Measurements from ENCODE around the gene TAF1B.

TAF1B gene

DNA sequence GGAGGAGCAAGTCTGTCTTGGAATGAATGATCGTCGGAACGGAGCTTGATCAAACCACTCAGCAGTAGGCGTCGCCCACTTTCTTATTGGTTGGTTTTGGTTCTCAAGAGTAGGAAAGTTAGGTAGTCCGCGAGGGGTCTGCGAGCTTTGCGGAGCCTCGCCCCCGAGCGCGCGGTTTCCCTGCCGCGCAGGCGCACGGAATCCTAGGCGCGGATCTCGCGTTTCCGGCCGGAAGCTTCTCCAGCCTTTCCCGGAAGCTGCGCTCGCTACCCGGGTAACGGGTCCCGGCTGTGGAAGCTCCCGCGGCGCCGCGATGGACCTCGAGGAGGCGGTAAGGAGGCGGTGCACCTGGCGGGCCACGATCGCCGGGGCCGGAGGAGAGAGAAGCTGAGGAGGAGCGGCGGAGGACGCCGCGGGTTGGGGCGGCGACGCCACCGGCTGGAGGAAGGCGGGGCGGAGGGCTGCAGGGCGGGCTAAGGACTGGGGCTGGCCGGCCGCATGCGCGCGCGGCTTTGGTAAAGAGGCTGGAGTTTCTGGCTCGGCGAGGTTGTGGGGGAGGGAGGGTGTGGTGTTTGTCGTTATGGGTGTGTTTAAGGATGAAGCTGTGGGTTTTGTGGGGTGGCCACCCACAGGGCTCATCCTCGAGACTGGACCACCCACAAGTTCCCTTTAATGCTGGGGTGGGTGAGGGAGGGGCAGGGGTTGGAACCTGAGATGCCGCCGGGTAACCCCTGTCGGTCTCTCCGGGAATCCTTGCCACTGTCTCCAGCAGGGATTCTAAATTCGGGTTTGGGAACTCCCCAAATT is at the start of gene TAF1B:
TAF1B (plus strand) TSS at position 246 of the 807 bp plus-strand sequence; CDS start at position 314, 68 bp downstream.
- Histone ChIP-seq H3K27me3 (ENCODE audit: control insufficient read depth, insufficient read depth, low read length) (no peaks in the 10 kb centered on the region), H3K4me1 (ENCODE audit: control insufficient read depth, insufficient read depth, low read length) (peaks cover 5% of the 10 kb centered on the region; the same call in 1 of the 2 replicates), H3K27ac (ENCODE audit: low read depth, low read length) (peak within 1 kb of the TSS; percentile 97), H3K9ac (ENCODE audit: low read depth, low read length) (peak within 1 kb of the TSS; percentile 78), H3K36me3 (ENCODE audit: control insufficient read depth, insufficient read depth, low read length) (peaks cover 28% of the 10 kb centered on the region), H3K9me3 (ENCODE audit: control insufficient read depth, insufficient read depth, low read length) (no peaks in the 10 kb centered on the region), H3K4me3 (ENCODE audit: low read depth, low read length) (peak within 1 kb of the TSS; percentile 93)

DNA sequence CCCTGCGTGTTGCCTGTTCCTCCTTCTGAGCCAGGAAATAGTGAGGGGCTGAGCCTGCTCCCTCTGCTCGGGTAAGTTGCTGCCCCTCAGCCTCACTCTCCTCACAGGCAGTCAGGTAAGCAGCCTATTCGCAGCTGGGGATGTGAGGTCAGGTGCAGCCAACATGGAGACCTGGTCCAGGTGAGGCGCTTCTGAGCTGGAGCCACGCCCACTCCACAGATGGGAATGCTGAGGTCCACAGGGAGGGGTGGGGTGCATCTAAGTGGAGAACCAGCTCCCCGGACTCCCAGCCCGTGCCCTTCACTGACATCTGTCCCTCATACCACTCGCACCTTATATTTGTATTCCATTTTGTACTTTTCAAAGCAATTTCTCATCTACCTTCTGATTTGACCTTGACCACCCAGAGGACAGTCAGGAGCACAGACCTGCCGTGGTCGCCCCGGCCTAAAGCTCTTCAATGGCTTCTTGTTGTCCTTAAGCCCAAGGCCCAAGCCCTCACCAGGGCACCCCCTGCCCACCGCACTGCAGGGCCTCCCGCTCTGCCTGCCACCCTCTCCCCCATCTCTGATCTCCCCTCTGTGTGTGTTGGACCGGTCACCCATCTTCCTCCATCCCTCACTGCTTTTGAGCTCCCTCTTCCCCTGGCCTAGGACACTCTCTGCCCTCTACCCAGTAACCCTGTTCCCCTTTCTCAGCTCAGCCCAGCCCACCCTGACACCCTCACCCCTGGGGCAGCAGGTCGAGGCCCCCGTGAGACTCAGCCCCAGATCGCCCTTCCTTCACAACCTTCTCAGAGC is 49.2 kb upstream of the TAF1B start:
- H3K27me3 ChIP-seq (ENCODE audit: control insufficient read depth, insufficient read depth, low read length): no peaks in the 10 kb centered on the region
- H3K4me3 ChIP-seq (ENCODE audit: low read depth, low read length): no peak overlapping the region
- H3K9ac ChIP-seq (ENCODE audit: low read depth, low read length): no peak overlapping the region
- H3K4me1 ChIP-seq (ENCODE audit: control insufficient read depth, insufficient read depth, low read length): peaks cover 3% of the 10 kb centered on the region; the same call in 1 of the 2 replicates
- H3K36me3 ChIP-seq (ENCODE audit: control insufficient read depth, insufficient read depth, low read length): no peaks in the 10 kb centered on the region
- H3K27ac ChIP-seq (ENCODE audit: low read depth, low read length): no peak overlapping the region
- no peaks in the 10 kb centered on the region for H3K9me3 ChIP-seq (ENCODE audit: control insufficient read depth, insufficient read depth, low read length)

DNA sequence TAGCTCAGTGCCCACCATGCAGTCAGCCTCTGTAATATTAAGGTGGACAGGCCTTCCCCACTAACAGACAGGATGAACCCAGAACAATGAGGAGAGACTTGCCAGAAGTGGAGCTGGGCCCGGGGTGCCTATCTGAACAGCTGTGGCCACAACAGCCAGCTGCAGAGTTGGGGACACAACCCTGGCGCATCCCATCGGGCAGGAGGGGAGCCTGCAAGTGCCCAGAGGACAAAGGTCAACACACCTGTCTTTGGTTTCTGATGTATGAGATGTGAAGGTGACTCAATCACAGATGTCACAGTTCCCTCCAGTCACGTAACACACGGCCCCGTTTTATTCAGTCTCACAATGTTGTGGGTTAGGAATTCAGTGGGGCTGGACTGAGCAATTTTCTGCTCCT is 48.2 kb upstream of the TAF1B start:
- no peaks in the 10 kb centered on the region for H3K36me3 ChIP-seq (ENCODE audit: control insufficient read depth, insufficient read depth, low read length)
- H3K27me3 ChIP-seq (ENCODE audit: control insufficient read depth, insufficient read depth, low read length): no peaks in the 10 kb centered on the region
- no peak overlapping the region for H3K27ac ChIP-seq (ENCODE audit: low read depth, low read length)
- H3K4me1 ChIP-seq (ENCODE audit: control insufficient read depth, insufficient read depth, low read length): peaks cover 6% of the 10 kb centered on the region; the same call in 1 of the 2 replicates
- H3K4me3 ChIP-seq (ENCODE audit: low read depth, low read length): no peak overlapping the region
- H3K9ac ChIP-seq (ENCODE audit: low read depth, low read length): no peak overlapping the region
- no peaks in the 10 kb centered on the region for H3K9me3 ChIP-seq (ENCODE audit: control insufficient read depth, insufficient read depth, low read length)

- Histone ChIP-seq H3K4me3 (ENCODE audit: low read depth, low read length) (no peak overlapping the region), H3K27me3 (ENCODE audit: control insufficient read depth, insufficient read depth, low read length) (no peaks in the 10 kb centered on the region), H3K9me3 (ENCODE audit: control insufficient read depth, insufficient read depth, low read length) (no peaks in the 10 kb centered on the region), H3K4me1 (ENCODE audit: control insufficient read depth, insufficient read depth, low read length) (peaks cover 7% of the 10 kb centered on the region), H3K36me3 (ENCODE audit: control insufficient read depth, insufficient read depth, low read length) (no peaks in the 10 kb centered on the region), H3K27ac (ENCODE audit: low read depth, low read length) (no peak overlapping the region), H3K9ac (ENCODE audit: low read depth, low read length) (no peak overlapping the region)
Observed at GRCh38 chr2:9796056-9797010, 46.9 kb upstream of the TAF1B start.

DNA sequence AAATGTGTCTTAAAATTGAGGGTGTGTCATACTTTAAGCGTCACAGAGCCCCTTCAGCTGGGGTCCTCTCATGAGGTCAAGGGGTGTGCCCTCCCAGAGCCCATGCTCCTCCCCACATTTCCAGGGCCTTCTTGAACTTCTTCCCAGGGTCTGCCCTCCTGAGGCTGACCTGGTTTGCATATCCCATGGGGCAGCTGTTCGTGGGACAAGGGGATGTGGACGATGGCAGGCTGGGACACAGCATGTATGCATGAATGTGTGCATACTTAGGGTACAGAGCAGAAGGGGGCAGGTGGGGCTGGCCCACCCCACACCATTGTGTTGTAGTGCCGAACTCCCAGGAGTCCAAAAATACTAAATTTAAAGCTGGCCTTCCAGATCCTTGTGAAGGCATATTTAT is 46.2 kb upstream of the TAF1B start:
- H3K27ac ChIP-seq (ENCODE audit: low read depth, low read length): no peak overlapping the region
- H3K27me3 ChIP-seq (ENCODE audit: control insufficient read depth, insufficient read depth, low read length): no peaks in the 10 kb centered on the region
- no peak overlapping the region for H3K9ac ChIP-seq (ENCODE audit: low read depth, low read length)
- H3K9me3 ChIP-seq (ENCODE audit: control insufficient read depth, insufficient read depth, low read length): no peaks in the 10 kb centered on the region
- H3K4me3 ChIP-seq (ENCODE audit: low read depth, low read length): no peak overlapping the region
- no peaks in the 10 kb centered on the region for H3K36me3 ChIP-seq (ENCODE audit: control insufficient read depth, insufficient read depth, low read length)
- peaks cover 12% of the 10 kb centered on the region for H3K4me1 ChIP-seq (ENCODE audit: control insufficient read depth, insufficient read depth, low read length)

- Histone ChIP-seq H3K27me3 (ENCODE audit: control insufficient read depth, insufficient read depth, low read length) (no peaks in the 10 kb centered on the region), H3K27ac (ENCODE audit: low read depth, low read length) (no peak overlapping the region), H3K4me1 (ENCODE audit: control insufficient read depth, insufficient read depth, low read length) (peaks cover 12% of the 10 kb centered on the region), H3K36me3 (ENCODE audit: control insufficient read depth, insufficient read depth, low read length) (no peaks in the 10 kb centered on the region), H3K9me3 (ENCODE audit: control insufficient read depth, insufficient read depth, low read length) (no peaks in the 10 kb centered on the region), H3K9ac (ENCODE audit: low read depth, low read length) (no peak overlapping the region), H3K4me3 (ENCODE audit: low read depth, low read length) (no peak overlapping the region)
Observed at GRCh38 chr2:9797681-9798556, 45.4 kb upstream of the TAF1B start.

GRCh38 chr2:9799011-9799596 is 44.2 kb upstream of the TAF1B start:
- no peaks in the 10 kb centered on the region for H3K27me3 ChIP-seq (ENCODE audit: control insufficient read depth, insufficient read depth, low read length)
- peaks cover 12% of the 10 kb centered on the region for H3K4me1 ChIP-seq (ENCODE audit: control insufficient read depth, insufficient read depth, low read length)
- no peak overlapping the region for H3K9ac ChIP-seq (ENCODE audit: low read depth, low read length)
- H3K4me3 ChIP-seq (ENCODE audit: low read depth, low read length): no peak overlapping the region
- H3K27ac ChIP-seq (ENCODE audit: low read depth, low read length): no peak overlapping the region
- no peaks in the 10 kb centered on the region for H3K36me3 ChIP-seq (ENCODE audit: control insufficient read depth, insufficient read depth, low read length)
- H3K9me3 ChIP-seq (ENCODE audit: control insufficient read depth, insufficient read depth, low read length): no peaks in the 10 kb centered on the region

DNA sequence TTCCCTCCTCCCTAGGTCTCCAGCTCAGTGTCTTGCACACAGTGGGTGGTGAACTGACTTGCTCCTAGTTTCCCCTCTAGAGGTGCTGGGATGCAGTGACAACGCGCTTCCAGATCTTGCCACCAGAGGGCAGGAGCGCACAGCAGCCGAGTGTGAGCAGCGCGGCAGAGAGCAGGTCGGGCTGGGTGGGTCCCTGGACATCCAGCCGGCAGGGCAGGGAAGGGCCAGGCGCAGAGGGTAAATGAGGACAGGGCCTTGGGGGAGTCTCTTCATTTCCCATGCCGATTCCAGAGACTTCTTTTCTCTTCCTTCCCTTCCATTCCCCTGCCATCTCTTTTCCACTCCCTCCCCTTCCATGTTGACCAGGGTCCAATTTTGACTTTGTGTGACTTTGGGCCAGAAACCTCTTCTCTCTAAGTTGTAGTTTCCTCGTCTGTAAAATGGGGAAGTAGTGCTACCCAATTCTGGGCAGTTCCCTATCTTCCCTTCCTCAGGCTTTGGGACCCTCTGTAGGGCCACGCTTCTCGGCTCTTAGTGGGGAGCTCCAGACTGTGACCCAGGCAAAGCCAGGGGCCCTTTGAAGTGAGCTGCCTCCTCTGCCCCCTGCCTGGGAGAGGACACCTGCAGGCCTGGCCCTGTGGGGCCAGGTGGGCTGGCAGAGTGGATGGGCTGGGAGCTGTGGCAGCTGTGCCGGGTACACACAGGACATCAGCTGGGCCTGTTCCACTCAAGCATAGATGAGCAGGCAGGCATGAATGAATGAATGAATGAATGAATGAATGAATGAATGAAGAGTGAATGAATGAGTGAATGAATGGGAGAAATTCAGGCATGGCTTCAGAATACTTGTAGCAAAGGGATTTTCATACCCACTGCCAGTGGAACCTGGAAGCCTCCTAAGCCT is 43.3 kb upstream of the TAF1B start:
- Histone ChIP-seq H3K9me3 (ENCODE audit: control insufficient read depth, insufficient read depth, low read length) (no peaks in the 10 kb centered on the region), H3K4me1 (ENCODE audit: control insufficient read depth, insufficient read depth, low read length) (peaks cover 12% of the 10 kb centered on the region), H3K27ac (ENCODE audit: low read depth, low read length) (no peak overlapping the region), H3K4me3 (ENCODE audit: low read depth, low read length) (no peak overlapping the region), H3K36me3 (ENCODE audit: control insufficient read depth, insufficient read depth, low read length) (no peaks in the 10 kb centered on the region), H3K9ac (ENCODE audit: low read depth, low read length) (no peak overlapping the region), H3K27me3 (ENCODE audit: control insufficient read depth, insufficient read depth, low read length) (no peaks in the 10 kb centered on the region)

GRCh38 chr2:9800639-9800974 is 42.7 kb upstream of the TAF1B start:
- Histone ChIP-seq H3K4me3 (ENCODE audit: low read depth, low read length) (no peak overlapping the region), H3K27me3 (ENCODE audit: control insufficient read depth, insufficient read depth, low read length) (no peaks in the 10 kb centered on the region), H3K9ac (ENCODE audit: low read depth, low read length) (no peak overlapping the region), H3K36me3 (ENCODE audit: control insufficient read depth, insufficient read depth, low read length) (no peaks in the 10 kb centered on the region), H3K9me3 (ENCODE audit: control insufficient read depth, insufficient read depth, low read length) (no peaks in the 10 kb centered on the region), H3K4me1 (ENCODE audit: control insufficient read depth, insufficient read depth, low read length) (peaks cover 12% of the 10 kb centered on the region), H3K27ac (ENCODE audit: low read depth, low read length) (no peak overlapping the region)
